OCI-LY1 (cell line): Measurements from ENCODE around the gene FRAS1.

Experiments used
- EZH2 ChIP-seq: fragments of 200-600 bp; sonication (generic), shearing (Covaris generic); IDR thresholded peaks from 2 replicates; pipeline ENCODE4 v1.8.0; 2017; ENCODE audit warnings: borderline replicate concordance, mixed run types, mild to moderate bottlenecking, antibody characterized with exemption, low read length, moderate library complexity, mixed read lengths
- TF ChIP-seq, protein P1 (sequence below): fragments of 200-600 bp; sonication (generic), shearing (Covaris generic); IDR thresholded peaks from 2 replicates; pipeline ENCODE4 v1.5.1; 2017; ENCODE audit warnings: mild to moderate bottlenecking, antibody characterized with exemption, low read length, moderate library complexity, mixed read lengths

GRCh38 chr4:78356251-78356786 lies 299.2 kb downstream of the FRAS1 start:
- TF ChIP-seq EZH2 = no peak
- TF ChIP-seq, protein P1, sequence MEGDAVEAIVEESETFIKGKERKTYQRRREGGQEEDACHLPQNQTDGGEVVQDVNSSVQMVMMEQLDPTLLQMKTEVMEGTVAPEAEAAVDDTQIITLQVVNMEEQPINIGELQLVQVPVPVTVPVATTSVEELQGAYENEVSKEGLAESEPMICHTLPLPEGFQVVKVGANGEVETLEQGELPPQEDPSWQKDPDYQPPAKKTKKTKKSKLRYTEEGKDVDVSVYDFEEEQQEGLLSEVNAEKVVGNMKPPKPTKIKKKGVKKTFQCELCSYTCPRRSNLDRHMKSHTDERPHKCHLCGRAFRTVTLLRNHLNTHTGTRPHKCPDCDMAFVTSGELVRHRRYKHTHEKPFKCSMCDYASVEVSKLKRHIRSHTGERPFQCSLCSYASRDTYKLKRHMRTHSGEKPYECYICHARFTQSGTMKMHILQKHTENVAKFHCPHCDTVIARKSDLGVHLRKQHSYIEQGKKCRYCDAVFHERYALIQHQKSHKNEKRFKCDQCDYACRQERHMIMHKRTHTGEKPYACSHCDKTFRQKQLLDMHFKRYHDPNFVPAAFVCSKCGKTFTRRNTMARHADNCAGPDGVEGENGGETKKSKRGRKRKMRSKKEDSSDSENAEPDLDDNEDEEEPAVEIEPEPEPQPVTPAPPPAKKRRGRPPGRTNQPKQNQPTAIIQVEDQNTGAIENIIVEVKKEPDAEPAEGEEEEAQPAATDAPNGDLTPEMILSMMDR = no peak
